Hepatocyte (in vitro differentiated cells): ENCODE data around the gene ZNF562. TPM values are rescaled to one million over a fixed set of nuclear protein-coding genes. Genes with fewer than 3 reads are reported as not detected.
"Not testable (repeated sequence)": the region's sequence is repeated elsewhere in the genome, so short reads cannot be mapped to it uniquely, and the experiment has no call there.

Experiments
- DNase-seq: peaks from one replicate; pipeline ENCODE4 v3.0.0-alpha.2; 2016; ENCODE audit warnings: low spot score
- H2AFZ ChIP-seq: fragments of 200-600 bp; sonication (generic); 2 replicates; pipeline ENCODE4 v1.6.0; 2016; ENCODE audit warnings: antibody characterized with exemption, mild to moderate bottlenecking
- H3K27ac ChIP-seq: fragments of 200-600 bp; sonication (generic); 2 replicates; pipeline ENCODE4 v1.5.1; 2016; ENCODE audit warnings: mild to moderate bottlenecking
- H3K27me3 ChIP-seq: fragments of 200-600 bp; sonication (generic); 2 replicates; pipeline ENCODE4 v1.6.1; 2016
- H3K36me3 ChIP-seq: fragments of 200-600 bp; sonication (generic); replicated peaks from 2 replicates; pipeline ENCODE4 v1.5.1; 2016; ENCODE audit warnings: low read depth; ENCODE audit not compliant: insufficient read depth
- H3K4me1 ChIP-seq: fragments of 200-600 bp; sonication (generic); 2 replicates; pipeline ENCODE4 v1.5.1; 2016; ENCODE audit warnings: mild to moderate bottlenecking, moderate library complexity; ENCODE audit not compliant: insufficient read depth
- H3K4me2 ChIP-seq: fragments of 200-600 bp; sonication (generic); 2 replicates; pipeline ENCODE4 v1.6.0; 2016
- H3K4me3 ChIP-seq: fragments of 200-600 bp; sonication (generic); 2 replicates; pipeline ENCODE4 v1.5.1; 2016; ENCODE audit warnings: mild to moderate bottlenecking
- H3K79me2 ChIP-seq: fragments of 200-600 bp; sonication (generic); 2 replicates; pipeline ENCODE4 v1.6.0; 2017; ENCODE audit warnings: mild to moderate bottlenecking
- H3K9me2 ChIP-seq: fragments of 200-600 bp; sonication (generic); replicated peaks from 2 replicates; pipeline ENCODE4 v1.6.0; 2017; ENCODE audit warnings: mild to moderate bottlenecking; ENCODE audit not compliant: insufficient read depth
- H3K9me3 ChIP-seq: fragments of 200-600 bp; sonication (generic); 2 replicates; pipeline ENCODE4 v1.5.1; 2016; ENCODE audit warnings: low read depth, mild to moderate bottlenecking
- H4K20me1 ChIP-seq: fragments of 200-600 bp; sonication (generic); 2 replicates; pipeline ENCODE4 v1.6.0; 2016; ENCODE audit warnings: mild to moderate bottlenecking; ENCODE audit not compliant: insufficient read depth, poor library complexity, severe bottlenecking
- EZH2 ChIP-seq: fragments of 200-600 bp; sonication (generic); IDR thresholded peaks from 2 replicates; pipeline ENCODE4 v1.6.1; 2016; ENCODE audit warnings: antibody characterized with exemption, mild to moderate bottlenecking, borderline replicate concordance
- EZH2phosphoT487 ChIP-seq: fragments of 200-600 bp; sonication (generic); IDR thresholded peaks from one replicate; pipeline ENCODE4 v1.6.1; 2018; ENCODE audit warnings: antibody characterized with exemption, mild to moderate bottlenecking, low read depth, moderate library complexity; ENCODE audit not compliant: unreplicated experiment, severe bottlenecking
- WGBS: methylation state at CpG from one replicate; pipeline ENCODE4 v1.1.6; 2016; ENCODE audit warnings: low lambda C conversion rate; ENCODE audit errors: missing lambda C conversion rate; 5-methylcytosine and 5-hydroxymethylcytosine counted together
- polyA plus RNA-seq: library from polyadenylated mRNA; unstranded; fragments of >200 nt; fragmentation: Nextera tagmentation; extraction: Ambion mirVana; gene quantifications from 2 replicates; pipeline ENCODE4 v1.2.1, GENCODE V29; 2016
- total RNA-seq: library from RNA; depleted of rRNA; stranded (reverse); fragments of >200 nt; gene quantifications from 2 replicates; pipeline ENCODE4 v1.2.3, GENCODE V29; 2014
- TF ChIP-seq, protein P1 (sequence below): fragments of 200-600 bp; sonication (generic); IDR thresholded peaks from 2 replicates; pipeline ENCODE4 v1.5.1; 2016; ENCODE audit warnings: antibody characterized with exemption, mild to moderate bottlenecking; ENCODE audit not compliant: poor library complexity

Gene ZNF562
- total and polyA plus RNA-seq, 2 experiments from 2014 or later: 0.87 to 0.94 TPM

- Histone ChIP-seq H3K79me2 (no peaks in the 10 kb centered on the region), H3K4me1 (no peaks in the 10 kb centered on the region), H3K9me3 (peaks cover 17% of the 10 kb centered on the region), H2AFZ (no peak overlapping the region), H4K20me1 (no peaks in the 10 kb centered on the region), H3K27me3 (no peaks in the 10 kb centered on the region), H3K4me3 (no peak overlapping the region), H3K27ac (no peak overlapping the region), H3K4me2 (no peak overlapping the region), H3K36me3 (no peaks in the 10 kb centered on the region), H3K9me2 (no peaks in the 10 kb centered on the region)
- no peak for DNase-seq
- no peak for TF ChIP-seq EZH2phosphoT487
- no peak for TF ChIP-seq EZH2
- TF ChIP-seq, protein P1, sequence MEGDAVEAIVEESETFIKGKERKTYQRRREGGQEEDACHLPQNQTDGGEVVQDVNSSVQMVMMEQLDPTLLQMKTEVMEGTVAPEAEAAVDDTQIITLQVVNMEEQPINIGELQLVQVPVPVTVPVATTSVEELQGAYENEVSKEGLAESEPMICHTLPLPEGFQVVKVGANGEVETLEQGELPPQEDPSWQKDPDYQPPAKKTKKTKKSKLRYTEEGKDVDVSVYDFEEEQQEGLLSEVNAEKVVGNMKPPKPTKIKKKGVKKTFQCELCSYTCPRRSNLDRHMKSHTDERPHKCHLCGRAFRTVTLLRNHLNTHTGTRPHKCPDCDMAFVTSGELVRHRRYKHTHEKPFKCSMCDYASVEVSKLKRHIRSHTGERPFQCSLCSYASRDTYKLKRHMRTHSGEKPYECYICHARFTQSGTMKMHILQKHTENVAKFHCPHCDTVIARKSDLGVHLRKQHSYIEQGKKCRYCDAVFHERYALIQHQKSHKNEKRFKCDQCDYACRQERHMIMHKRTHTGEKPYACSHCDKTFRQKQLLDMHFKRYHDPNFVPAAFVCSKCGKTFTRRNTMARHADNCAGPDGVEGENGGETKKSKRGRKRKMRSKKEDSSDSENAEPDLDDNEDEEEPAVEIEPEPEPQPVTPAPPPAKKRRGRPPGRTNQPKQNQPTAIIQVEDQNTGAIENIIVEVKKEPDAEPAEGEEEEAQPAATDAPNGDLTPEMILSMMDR: no peak
- 100% methylated on average over 2 of the region's 2 CpGs for WGBS
Measured at GRCh38 chr19:9668544-9668943, 6.4 kb downstream of the ZNF562 start.

- H3K9me3 ChIP-seq: peaks cover 17% of the 10 kb centered on the region
- H2AFZ ChIP-seq: no peak overlapping the region
- TF ChIP-seq, protein P1: no peak
- TF ChIP-seq EZH2phosphoT487 (no peak), EZH2 (no peak)
- no peaks in the 10 kb centered on the region for H3K9me2 ChIP-seq
- H4K20me1 ChIP-seq: no peaks in the 10 kb centered on the region
- H3K36me3 ChIP-seq: no peaks in the 10 kb centered on the region
- 97% methylated on average over 3 of the region's 3 CpGs for WGBS
- no peak overlapping the region for H3K27ac ChIP-seq
- DNase-seq: no peak
- no peaks in the 10 kb centered on the region for H3K4me1 ChIP-seq
- no peak overlapping the region for H3K4me3 ChIP-seq
- H3K4me2 ChIP-seq: no peak overlapping the region
- no peaks in the 10 kb centered on the region for H3K27me3 ChIP-seq
- no peaks in the 10 kb centered on the region for H3K79me2 ChIP-seq
Measured at GRCh38 chr19:9667898-9668297, 7.0 kb downstream of the ZNF562 start.

DNA sequence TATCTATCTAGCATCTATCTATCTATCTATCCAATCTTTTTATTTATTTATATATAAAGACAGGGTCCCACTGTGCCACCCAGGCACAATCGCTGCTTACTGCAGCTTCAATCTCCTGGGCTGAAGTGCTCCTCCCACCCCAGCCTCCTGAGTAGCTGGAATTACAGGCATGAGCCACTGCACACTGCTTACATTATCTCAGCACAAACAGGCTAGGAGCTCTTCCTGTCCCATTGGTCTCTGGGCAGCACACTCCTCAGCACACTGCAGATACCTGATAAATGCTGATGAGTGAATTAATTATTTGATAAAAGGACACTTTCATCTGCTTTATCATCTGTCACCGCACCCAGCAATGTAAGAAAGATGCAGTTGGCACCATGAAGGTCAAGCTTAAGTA is 16.1 kb downstream of the ZNF562 start:
- no peaks in the 10 kb centered on the region for H3K79me2 ChIP-seq
- 84% methylated on average over 2 of the region's 2 CpGs for WGBS

DNA sequence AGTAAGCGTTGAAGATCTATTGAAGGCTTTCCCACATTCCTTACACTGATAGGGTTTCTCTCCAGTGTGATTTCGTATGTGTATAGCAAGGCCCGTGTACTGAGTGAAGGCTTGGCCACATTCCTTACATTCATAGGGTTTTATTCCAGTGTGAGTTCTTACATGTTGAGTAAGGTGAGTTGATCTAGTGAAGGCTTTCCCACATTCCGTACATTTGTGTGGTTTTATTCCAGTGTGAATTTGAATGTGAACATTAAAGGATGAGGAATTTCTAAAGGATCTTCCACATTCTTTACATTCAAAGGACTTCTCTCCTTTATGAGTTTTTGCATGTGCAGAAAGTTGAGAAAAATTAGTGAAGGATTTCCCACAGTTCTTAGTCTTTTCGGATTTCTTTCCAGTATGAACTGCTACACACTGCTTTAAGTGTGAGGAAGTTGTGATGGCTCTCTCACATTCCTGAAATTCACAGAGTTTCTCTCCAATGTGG is 21.8 kb downstream of the ZNF562 start:
- H3K36me3 ChIP-seq, H4K20me1 ChIP-seq, DNase-seq, H3K4me2 ChIP-seq, H3K27me3 ChIP-seq, H3K27ac ChIP-seq, H3K79me2 ChIP-seq, H3K4me3 ChIP-seq, H3K9me2 ChIP-seq, H3K4me1 ChIP-seq, H2AFZ ChIP-seq: not testable (repeated sequence)
- H3K9me3 ChIP-seq: peaks cover 16% of the 10 kb centered on the region
- 96% methylated on average over 5 of the region's 5 CpGs for WGBS

More for the DNA sequence above, 16.1 kb downstream of the ZNF562 start:
- DNase-seq: no peak
- no peak for TF ChIP-seq EZH2phosphoT487
- TF ChIP-seq EZH2: no peak
- TF ChIP-seq, protein P1: no peak
- H3K4me1 ChIP-seq: no peaks in the 10 kb centered on the region
- H3K27ac ChIP-seq: no peak overlapping the region
- no peaks in the 10 kb centered on the region for H3K36me3 ChIP-seq
- no peak overlapping the region for H3K4me3 ChIP-seq
- no peak overlapping the region for H3K4me2 ChIP-seq
- no peaks in the 10 kb centered on the region for H3K9me3 ChIP-seq
- H4K20me1 ChIP-seq: no peaks in the 10 kb centered on the region
- H3K9me2 ChIP-seq: no peaks in the 10 kb centered on the region
- no peaks in the 10 kb centered on the region for H3K27me3 ChIP-seq
- H2AFZ ChIP-seq: no peak overlapping the region

- H3K79me2 ChIP-seq: not testable (repeated sequence)
- H3K9me3 ChIP-seq: peaks cover 16% of the 10 kb centered on the region
Measured at GRCh38 chr19:9651464-9651863, 23.4 kb downstream of the ZNF562 start.

More at GRCh38 chr19:9651464-9651863, 23.4 kb downstream of the ZNF562 start:
- H3K36me3 ChIP-seq, H3K27me3 ChIP-seq, H3K4me2 ChIP-seq, DNase-seq, H4K20me1 ChIP-seq, H2AFZ ChIP-seq, H3K4me3 ChIP-seq, H3K9me2 ChIP-seq, H3K4me1 ChIP-seq, H3K27ac ChIP-seq: not testable (repeated sequence)
- WGBS: 96% methylated on average over 3 of the region's 3 CpGs
